HG02885 (cell line): ENCODE results near the gene PSMD10.

ENCODE experiments used
- ATAC-seq: cut with Tn5 transposase; IDR thresholded peaks from one replicate; pipeline ENCODE4 v1.9.1; 2021; ENCODE audit warnings: mild to moderate bottlenecking; ENCODE audit not compliant: unreplicated experiment, poor library complexity

PSMD10 gene

DNA sequence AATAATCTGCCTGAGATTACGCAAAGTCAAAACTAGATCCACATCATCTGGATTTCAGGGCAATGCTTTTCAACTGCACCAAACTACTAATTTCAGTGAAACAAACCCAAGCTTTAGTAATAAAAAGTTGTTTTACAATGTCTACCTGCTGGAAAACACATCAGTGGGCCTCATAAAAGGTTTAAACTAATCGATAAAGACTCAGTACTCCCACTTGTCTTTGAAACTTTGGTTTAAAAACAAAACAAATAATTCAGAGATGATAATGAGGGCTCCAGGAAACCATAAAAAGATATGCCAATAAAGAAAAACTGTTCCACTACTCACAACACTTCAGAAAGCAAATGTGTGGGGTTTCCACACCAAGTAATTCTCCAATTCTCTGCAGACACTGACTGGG lies 10.2 kb downstream of the PSMD10 start:
- ATAC-seq, result no peak

DNA sequence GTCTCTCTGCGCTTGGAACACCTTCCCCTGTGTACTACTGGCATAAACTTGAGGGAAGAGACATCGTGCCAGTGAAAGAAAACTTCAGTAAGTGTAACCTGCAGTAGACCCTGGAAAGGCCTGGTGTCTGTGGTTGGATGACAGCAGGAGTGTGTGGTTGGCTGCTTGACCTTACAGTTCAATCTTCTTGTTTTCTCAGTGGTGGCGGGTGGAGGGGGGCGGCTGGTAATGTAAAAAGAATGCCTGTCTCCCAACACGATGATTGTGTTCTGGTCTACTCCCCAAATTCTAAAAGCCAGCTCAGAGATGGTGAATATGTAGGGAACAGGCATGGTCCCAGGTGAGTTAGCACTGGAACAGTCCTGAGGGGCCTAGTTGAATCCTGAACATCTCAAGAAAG lies 18.6 kb downstream of the PSMD10 start:
- ATAC-seq, result no peak

DNA sequence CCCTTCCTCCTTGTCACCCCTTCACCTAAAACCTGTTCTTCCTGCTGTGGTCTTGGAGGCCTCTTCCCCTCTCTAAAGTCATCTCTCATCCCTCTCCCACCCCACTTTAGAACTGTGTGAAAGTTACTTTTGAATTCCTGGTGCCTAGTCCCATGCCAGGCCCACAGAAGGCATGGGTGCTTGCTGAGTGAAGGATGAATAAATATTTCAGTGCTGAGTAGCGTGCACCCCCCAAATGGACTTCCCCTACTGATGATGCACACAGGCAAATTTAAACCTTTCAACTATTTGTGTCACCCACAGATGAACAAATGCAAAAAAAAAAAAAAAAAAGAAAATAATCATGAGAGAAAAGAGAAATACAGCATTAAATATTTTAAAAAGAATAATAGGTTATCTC lies 19.8 kb downstream of the PSMD10 start:
- ATAC-seq, result no peak

DNA sequence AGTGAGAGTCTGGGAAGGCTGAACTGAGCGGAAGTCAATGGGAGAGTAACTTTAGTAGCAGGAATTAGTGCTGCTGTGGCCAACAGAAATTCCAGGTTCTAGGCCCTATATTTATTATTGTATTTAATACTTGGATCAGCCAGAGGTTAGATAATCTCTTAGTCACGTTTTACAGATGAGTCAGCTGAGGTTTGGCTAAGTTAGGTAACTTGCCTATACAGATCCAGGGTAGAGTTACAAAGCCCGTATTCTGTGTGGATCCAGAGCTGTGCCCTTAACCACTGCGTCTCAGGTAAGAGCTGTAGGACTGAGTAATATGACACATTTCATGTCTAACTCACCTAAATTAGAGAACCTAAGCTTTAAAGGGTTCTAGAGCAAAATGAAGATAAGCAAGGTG lies 20.5 kb downstream of the PSMD10 start:
- no peak for ATAC-seq

DNA sequence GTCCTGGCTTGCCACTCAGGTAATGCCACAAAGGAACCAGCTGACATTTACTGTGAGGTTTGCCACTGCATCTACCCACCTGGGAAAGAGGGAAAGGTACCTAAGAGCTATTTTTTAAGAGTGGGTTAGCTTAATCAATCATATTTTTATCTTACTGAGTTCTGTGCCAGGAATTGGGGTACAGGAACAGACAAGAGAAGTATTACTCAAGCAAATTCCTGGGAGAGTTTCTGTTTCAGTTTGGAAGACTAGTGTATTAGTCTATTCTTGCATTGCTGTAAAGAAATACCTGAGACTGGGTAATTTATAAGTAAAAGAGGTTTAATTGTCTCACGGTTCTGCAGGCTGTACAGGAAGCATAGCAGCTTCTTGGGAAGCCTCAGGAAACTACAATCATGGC lies 23.2 kb downstream of the PSMD10 start:
- no peak for ATAC-seq

DNA sequence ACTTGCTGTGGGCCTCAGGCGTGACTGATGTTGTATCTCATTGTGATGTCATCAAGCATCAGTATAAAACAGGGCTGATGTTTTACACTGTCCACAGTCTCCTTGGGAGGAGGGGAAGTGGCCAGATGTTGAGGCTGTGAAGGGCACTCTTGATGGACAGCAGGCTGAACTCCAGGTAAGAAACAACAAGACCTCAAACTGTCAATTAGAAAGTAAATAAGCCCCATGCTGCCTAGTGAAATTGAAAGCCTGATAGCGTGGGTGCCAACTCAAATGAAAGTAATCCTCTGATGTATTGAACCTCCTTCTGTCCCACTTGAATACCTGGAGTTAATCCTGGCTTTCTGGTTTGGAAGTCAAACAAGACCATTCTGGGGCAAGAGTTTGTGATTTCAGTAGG lies 26.7 kb downstream of the PSMD10 start:
- no peak for ATAC-seq

DNA sequence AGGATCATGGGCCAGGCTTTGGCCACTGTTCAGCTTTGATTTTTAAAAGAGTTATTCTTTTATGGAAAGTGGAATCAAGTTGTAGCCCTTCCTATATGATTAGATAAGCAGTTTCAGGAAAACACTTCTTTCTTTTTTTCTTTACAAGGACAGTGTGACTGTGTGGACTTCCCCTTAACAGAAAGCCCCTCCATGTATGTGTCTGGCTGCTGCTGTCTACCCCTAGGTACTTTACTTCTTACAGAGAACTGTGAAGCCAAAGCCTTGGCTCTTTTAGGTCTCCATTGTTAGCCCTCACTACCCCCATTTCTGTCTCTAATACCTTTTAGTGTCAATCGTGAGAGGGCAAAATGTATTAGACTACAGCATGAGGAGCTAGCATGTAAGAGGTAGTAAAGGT lies 27.3 kb downstream of the PSMD10 start:
- no peak for ATAC-seq

DNA sequence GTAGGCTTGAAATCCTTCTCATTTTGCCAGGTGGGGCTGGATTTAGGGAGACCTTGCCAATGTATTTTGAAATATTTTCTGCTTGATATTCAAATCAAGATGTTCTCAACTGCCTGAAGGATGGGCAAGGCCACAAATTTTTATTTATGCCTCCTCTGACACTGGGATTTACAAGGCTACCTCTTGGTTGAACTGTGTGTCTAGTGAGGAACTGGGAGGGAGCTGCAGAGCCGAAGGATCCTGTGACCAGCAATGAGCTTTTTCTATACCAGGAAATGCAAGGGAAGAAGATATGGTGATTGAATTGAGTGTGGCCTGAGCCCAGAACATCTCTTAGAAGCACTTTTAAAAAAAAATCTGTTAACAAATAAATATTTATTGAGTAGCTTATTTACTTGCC lies 31.5 kb downstream of the PSMD10 start:
- no peak for ATAC-seq

DNA sequence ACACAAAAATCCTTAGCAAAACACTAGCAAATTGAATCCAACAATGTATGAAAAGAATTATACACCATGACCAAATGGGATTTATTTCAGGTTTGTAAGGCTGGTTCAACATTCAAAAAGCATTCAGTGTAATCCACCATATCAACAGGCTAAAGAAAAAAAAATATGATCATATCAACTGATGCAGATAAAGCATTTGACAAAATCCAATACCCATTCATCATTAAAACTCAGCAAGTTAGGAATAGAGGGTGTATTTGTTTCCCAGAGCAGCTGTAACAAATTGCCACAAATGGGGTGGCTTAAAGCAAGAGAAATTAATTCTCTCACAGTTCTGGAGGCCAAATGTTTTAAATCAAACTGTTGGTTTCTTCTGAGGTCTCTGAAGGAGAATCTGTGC lies 35.8 kb downstream of the PSMD10 start:
- no peak for ATAC-seq

DNA sequence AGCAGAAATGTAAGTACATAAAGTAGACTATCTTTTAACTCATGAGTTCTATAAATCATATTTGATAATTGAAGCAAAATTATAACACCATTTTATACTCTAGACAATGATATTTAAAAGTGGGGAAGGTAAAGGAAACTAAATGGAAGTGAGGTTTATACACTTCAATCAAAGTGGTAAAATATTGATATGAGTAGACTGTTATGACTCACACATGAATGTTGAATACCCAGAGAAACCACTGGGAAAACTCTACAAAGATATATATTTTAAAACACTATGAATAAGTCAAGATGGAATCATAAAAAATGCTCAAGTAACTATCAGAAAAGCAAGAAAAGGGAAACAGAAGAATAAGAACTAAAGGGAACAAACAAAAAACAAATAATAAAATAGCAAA lies 38.1 kb downstream of the PSMD10 start:
- no peak for ATAC-seq

DNA sequence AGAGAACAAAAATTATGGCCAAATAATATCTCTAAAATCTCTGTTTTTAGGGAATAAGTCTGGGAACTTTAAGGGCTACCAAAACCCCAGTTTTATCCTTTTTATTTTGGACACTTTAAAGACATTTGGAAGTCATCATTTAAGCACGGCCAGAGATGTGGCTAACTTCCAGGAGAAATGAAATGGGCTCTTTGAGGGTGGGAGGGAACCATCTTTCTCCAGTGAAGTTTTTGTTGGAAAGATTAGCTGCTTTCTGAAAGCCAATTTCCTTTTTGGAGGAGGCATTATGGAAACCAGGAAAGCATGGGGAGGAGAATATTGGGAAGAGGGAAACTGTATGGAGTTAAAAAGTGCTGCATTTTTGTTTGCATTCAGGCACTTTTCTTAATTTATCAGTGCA lies 41.7 kb downstream of the PSMD10 start:
- no peak for ATAC-seq

DNA sequence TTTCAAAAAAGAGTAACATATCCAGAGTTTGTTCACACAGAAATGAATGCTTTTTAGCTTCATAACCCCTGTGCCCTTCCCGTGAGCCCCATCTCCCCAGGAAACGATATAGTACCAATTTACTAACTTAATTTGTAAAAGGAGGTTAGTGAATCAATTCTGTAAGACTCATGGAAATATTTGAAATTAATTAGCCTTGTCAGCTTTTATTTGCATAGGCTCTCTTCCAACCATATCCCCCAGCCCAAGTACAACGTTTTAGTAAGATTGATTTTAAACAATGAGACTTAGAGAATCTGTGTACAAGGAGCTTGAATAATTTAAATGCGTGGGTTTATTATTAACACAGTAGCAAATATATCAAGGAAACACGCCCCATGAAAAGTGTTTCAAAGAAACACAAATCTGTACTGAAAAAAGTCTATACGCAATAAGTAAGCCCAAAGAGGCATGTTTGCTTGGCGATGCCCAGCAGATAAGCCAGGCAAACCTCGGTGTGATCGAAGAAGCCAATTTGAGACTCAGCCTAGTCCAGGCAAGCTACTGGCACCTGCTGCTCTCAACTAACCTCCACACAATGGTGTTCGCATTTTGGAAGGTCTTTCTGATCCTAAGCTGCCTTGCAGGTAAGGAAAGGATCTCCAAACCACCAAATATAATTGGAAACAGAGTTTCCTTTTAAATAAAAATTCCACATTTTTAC lies 46.6 kb downstream of the PSMD10 start, which contains the start of gene VSIG1:
VSIG1 (plus strand) TSS at position 512 of the 703 bp plus-strand sequence; CDS start at position 578, 66 bp downstream.
- no peak for ATAC-seq

DNA sequence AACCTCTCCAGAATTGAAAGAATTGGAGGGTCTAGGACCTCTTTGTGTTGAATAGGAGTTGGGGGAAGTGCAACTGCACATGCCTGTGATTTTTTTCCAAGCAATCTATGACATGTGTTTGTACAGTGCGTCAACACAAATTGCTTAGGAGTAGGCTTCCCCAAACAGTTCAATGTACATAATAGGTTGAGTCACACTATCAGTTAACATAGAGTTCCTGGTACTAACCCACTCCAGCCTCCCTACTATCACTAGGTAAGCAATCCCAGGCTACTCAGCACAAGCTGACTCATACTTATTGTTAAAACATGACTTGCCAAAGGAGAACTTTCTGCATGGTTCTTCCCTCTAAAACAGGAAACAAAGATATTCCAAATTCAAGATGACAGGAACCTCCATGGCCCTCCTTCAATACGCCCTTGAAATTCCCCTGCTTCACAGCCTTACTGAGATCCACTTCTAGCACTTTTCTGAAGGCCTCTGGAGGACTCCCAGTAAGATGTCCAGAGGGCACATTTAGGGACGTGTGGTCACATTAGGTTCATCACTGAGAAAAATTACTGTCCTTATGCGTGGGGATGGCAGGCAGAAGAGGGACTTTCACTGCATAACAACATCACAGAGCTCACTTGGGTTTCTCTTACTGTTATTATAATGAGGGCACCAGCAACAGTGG lies 54.9 kb downstream of the PSMD10 start:
- no peak for ATAC-seq

DNA sequence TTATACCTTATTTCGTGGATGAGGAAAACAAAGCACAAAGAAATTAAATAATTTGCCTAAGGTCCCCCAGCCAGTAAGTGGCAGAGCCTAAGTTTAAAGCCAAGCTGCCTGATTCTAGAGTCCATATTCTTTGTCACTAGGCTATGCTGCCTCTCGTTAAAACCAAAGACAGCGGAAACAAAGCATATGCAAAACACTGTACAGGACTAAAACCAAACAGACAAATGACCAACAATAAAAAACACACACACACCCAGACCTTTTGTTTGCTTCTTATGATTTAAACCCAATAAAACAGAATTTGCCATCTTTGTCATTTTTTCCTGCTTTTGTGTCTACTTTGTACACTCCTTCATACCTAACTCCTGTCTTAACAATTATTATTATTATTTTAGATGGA lies 56.6 kb downstream of the PSMD10 start:
- ATAC-seq, result no peak
